ENCODE measurements around the gene CNN2.

DNA sequence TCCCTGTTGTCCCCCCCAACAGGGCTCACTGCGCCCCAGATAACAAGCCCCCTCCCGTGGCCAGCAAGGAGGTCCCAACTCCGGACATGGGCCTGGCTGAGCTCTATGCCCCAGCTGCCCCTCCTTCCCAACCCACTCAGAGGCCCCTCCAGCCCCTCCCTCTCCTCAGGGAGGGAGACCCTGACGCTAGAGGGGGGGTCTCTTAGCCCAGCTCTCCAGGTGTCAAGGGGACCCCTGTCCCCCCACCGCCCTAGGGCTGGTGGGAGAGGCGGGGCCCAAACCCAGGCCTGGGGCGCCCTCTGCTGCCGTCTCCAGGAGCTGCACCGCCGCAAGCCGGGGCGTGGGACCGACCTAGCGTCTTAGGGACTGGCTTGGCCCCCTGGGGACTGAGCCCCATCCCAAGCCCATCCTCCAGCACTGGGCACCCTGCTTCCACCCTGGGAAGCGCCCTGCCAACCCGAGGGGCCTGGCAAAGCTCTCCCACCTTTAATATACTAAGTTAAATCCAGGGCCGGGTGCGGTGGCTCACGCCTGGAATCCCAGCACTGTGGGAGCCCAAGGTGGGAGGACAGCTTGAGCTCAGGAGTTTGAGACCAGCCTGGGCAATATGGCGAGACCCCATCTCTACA is 24.8 kb upstream of the CNN2 start:
- TF ChIP-seq, protein P1, sequence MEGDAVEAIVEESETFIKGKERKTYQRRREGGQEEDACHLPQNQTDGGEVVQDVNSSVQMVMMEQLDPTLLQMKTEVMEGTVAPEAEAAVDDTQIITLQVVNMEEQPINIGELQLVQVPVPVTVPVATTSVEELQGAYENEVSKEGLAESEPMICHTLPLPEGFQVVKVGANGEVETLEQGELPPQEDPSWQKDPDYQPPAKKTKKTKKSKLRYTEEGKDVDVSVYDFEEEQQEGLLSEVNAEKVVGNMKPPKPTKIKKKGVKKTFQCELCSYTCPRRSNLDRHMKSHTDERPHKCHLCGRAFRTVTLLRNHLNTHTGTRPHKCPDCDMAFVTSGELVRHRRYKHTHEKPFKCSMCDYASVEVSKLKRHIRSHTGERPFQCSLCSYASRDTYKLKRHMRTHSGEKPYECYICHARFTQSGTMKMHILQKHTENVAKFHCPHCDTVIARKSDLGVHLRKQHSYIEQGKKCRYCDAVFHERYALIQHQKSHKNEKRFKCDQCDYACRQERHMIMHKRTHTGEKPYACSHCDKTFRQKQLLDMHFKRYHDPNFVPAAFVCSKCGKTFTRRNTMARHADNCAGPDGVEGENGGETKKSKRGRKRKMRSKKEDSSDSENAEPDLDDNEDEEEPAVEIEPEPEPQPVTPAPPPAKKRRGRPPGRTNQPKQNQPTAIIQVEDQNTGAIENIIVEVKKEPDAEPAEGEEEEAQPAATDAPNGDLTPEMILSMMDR (IDR thresholded peaks at IDR 0.05; ENCODE audit: poor library complexity), result peak; percentile 84
- no peak for TF ChIP-seq EZH2 (IDR thresholded peaks at IDR 0.05; ENCODE audit: borderline replicate concordance)
